Measurements from ENCODE around the gene ANKRD23.

The ANKRD23 gene

GRCh38 chr2:96877631-96878092 lies 33.8 kb upstream of the ANKRD23 start:
- no peak for DNase-seq (ENCODE audit: low read depth in 3 of 3)

DNA sequence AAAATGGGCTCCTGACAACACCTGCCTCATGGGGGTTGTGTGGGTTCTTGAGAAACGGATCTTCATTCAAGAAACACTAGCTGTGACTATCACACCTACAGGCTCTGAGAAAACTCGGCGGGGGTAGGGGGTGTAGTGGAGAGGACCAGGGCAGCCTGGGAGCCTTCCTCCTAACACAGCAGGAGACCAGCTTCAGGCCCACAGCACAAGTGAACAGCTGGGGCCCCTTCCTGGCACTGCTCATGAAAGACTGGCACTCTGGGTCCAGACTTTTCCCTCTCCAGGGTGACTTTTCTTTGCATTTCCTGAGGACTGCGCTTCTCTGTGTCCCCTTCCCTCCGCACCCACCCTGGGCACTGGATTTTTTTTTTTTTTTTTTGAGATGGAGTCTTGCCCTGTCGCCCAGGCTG lies 33.2 kb upstream of the ANKRD23 start:
- DNase-seq (ENCODE audit: low read depth in 3 of 3): no peak

- DNase-seq (ENCODE audit: low read depth in 3 of 3): no peak
These were observed 32.6 kb upstream of the ANKRD23 start for GRCh38 chr2:96876269-96877041.

DNA sequence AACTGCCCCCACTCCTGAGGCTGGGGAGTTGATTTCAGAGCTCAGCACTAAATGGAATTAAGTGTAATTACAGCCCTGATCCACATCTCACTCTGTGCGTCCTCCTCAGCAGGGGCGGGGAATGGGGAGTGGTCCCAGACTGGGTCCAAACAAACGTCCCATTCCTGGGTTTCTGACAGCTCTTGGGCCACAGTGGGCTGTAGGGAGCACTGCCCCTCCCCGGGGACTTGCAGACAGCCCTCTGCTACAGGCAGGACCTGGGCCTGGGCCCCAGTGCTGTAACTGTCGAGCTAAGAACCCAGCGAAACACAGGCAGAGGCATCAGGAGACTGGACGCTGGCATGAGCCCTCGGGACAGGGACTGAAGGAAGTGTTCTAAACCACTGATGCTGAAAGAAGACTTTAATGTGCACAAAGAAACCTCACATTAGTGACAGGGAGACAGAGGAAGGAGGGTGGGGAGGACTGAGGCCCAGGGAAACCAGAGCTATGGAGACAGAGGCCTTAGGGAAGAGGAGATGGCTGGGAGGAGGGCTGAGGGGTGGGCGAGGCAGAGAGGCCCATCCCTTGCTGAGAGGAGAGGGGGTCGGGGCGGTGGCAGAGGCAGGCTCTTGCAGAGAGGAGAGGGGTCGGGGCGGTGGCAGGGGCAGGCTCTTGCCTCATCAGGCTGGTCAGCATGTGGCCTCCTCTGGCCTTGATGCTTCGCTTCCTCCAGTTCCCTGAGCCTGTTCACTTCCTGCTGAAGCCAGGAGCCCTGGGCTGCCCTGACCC lies 31.9 kb upstream of the ANKRD23 start:
- DNase-seq (ENCODE audit: low read depth in 3 of 3): no peak

DNA sequence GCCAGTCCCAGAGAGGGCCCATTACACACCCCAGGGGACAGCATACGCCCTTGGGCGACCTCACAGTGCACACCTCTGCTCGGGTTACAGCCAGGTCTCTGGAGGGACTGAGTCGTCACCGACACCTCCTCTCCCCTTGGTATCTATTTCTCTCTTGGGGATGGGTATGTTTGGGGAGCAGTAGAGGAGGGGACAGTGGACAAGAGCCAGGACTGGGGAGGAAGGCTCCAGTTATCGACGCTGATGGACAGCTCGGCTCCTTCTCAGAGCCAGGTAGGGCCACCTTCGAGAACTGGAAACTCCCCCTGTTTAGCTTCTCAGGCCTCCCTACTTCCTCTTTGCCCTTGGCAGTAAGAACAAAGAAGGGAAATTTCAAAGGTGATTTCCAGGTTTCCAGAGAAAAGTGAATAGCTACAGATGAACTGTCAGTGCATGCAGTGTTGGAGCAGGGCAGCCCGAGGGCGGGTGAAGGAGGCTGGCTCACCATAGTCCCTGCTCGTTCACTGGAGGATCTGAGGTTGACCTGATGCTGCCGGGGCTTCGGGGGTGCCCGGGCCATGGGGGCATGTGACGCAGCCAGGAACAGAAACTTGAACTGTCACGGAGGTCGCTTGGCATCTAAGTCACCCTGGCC lies 30.5 kb upstream of the ANKRD23 start:
- DNase-seq (ENCODE audit: low read depth in 3 of 3): no peak

DNA sequence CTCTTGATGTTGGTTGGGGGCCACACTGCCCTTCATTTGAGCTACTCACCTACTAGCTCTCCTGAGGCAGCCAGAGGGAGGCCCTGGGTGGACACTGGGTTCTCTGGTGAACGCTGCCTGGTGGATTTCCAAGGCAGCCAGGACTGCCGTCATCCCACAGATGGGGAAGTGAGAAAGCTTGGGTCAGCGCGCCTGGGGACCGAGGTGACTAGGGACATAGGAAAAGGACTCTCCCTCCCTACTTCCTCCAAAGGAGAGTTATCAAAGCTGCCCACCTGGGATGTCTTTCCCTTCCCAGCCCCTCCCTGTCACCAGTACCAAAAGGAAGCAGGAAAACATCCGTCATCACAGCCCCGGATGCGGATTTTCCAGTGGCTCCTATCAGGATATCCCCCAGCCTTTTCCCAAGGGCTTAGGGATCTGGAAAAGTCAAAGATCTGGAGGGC lies 29.9 kb upstream of the ANKRD23 start:
- no peak for DNase-seq (ENCODE audit: low read depth in 3 of 3)

GRCh38 chr2:96872591-96873349 lies 28.9 kb upstream of the ANKRD23 start:
- DNase-seq (ENCODE audit: low read depth in 3 of 3): no peak

DNA sequence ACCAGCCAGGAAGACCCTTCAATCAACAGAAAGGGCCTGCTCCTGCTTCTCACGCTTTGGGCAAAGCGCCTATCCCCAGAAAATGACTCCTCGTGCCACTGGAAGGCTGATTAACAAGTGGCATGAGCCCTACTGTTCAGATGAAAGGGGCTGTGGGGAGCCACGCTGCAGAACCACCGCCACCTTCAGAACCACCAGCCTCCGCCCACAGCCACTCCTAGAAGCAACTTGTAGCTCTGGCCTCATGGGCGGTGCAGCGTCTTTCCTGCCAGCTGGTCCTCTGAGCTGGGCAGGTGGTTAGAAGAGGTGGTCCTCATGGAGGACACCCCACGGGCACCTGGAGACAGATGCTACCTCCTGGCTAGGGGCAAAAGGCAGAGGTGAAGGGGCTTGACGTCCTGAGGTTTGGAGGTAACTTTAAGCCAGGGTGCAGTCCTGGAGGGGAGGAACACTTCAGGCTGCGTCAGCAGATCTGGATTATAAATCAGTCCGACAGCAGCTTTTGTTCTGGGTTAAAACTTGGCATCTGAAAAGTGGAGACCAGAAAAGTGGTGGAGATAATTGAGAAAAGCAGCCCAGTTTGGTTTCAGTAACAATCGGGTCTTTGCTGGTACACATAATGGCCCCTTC lies 26.9 kb upstream of the ANKRD23 start:
- DNase-seq (ENCODE audit: low read depth in 3 of 3): peak in 2 of 3 experiments; percentile 36 to 40

DNA sequence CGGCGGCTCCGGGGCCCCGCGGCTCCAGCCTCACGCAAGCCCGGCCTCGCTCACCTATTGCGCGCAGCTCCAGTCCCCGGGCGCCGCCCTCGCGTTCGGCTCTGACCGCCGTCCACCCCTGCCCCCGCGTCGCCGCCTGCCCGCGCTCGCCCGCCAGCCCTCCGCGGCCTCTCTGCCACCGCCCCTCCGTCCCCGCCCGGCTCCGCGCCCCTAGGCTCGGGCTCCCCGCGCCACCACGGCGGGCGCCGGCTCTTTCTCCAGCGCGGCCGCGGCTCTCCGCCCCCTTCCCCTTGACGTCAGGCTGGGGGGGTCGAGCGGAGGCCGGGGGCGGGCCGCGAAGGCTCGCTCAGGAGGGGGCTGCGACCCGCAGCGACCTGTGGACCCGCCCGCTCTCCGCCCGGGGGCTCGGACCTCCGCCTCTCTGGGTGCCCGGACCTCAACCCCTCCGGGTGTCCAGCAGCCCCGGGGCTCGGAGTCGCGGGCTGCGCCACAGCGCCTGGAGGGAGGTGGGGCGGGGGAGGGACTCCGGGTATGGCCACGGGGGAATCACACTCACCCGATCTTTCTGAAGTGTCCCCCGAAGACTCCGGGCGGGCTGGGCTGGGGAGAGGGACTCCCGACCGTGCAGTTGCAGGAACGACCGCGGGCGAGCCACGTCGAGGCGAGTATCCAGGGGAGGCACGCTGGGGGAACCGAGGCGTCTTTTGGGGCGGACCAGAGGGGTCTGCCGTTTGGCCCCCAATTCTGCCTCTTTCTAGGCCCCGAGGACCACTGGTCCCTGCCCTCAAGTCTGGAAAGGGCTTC lies 26.2 kb upstream of the ANKRD23 start, which contains the start of gene SEMA4C:
TSS of gene SEMA4C (minus strand) at position 259 of the 804 bp plus-strand sequence. CDS start 2,194 bp downstream, outside the sequence.
- peak in 2 of 3 experiments; percentile 38 to 40 for DNase-seq (ENCODE audit: low read depth in 3 of 3)

- no peak for DNase-seq (ENCODE audit: low read depth in 3 of 3)
These were observed 25.5 kb upstream of the ANKRD23 start for GRCh38 chr2:96869281-96869821.

- peak in 1 of 3 experiments; percentile 22 for DNase-seq (ENCODE audit: low read depth in 3 of 3)
These were observed 24.9 kb upstream of the ANKRD23 start for GRCh38 chr2:96868555-96869280.

DNA sequence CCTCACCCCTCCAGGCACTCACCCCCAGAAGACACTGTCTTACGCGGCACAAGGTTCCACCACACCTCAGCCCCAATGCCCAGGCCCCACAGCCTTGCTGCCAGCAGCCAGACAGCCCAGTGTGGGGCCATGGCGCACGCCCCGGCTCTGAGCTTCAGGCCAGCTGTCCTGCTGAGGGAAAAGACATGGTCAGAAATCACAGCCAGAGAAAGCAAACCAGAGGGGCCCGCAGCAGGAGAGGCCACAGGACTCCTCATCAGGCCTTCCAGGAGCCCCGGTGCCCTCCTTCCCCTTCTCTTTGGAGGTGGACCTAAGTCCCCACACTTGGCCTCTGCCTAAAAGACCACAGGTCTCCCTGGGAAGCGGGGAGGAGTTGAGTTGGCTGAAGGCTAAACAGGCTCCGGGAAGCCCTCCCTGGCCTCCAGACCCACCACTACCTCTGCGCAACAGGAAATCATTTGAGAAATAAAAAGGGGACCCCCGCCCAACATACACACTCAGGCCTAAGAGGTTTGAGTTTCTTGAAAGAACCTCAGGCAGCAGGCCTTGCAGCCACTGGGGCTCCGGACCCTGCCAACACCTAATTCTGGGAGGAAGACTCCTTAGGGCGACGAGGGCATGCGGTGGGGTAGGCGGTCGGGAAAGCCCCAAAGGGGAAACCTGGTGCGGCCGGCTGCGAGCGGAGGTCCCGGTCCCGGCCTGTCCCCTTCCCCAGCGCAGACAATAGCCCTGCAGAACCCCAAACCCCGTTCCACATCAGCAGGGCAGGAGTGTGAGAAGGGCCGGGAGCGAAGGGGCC lies 24.1 kb upstream of the ANKRD23 start:
- DNase-seq (ENCODE audit: low read depth in 3 of 3): no peak

DNA sequence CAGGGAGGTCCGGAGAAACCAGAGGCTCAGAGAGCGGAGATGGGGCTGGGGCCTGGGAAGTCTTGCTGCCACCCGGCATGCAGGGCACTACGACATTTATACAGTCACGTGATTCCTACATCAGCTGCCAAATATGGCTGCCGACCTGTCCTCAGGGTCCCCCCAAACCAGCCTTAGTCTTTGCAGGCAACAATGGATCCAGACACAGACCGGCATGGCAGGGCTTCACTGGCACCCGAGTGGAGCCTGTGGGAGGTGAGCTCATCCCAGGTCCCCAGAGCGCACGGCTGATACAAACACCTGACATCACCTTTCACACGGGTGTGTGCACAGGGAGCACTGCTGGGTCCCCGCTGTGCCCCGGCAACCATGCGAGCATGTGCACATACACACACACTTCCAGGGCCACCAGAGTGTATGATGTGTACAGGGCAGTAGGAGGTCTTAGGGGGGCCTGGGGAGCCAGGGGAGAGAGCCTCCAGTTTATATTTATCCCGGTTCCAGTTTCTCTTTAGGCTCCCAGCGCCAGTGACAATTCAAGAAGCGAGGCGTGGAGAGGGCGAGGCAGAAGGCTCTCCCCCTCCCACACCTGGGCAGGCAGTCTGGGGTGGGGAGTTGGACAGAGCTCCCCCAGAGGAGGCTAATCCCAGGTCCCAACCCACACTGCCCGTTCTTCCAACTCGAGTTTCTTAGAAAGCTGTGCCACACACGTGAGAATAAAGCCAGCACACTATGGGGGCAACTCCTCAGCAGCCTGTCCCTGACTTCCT lies 23.4 kb upstream of the ANKRD23 start:
- no peak for DNase-seq (ENCODE audit: low read depth in 3 of 3)

- DNase-seq (ENCODE audit: low read depth in 3 of 3): no peak
These were observed 22.8 kb upstream of the ANKRD23 start for GRCh38 chr2:96866586-96866985.

DNA sequence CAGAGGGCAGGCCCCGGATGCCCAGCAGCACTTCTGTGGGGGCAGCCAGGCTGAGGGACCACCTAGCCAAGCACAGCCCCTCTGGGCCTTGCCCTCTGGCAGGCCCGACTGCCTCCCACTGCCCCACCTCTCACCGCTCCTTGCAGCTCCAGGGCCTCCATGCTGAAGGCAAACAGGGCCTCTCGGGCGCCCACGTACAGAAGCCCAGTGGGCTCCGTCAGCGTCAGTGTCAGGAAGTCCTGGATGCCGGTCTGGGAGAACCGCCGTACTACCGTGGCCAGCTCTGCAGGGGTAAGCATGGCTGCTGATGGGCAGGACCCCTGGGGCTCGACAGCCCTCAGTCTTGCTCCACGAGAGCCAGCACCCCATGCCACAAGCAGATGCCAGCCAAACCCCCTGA lies 22.3 kb upstream of the ANKRD23 start:
- DNase-seq (ENCODE audit: low read depth in 3 of 3): no peak

GRCh38 chr2:96865654-96866053 lies 21.8 kb upstream of the ANKRD23 start:
- no peak for DNase-seq (ENCODE audit: low read depth in 3 of 3)

DNA sequence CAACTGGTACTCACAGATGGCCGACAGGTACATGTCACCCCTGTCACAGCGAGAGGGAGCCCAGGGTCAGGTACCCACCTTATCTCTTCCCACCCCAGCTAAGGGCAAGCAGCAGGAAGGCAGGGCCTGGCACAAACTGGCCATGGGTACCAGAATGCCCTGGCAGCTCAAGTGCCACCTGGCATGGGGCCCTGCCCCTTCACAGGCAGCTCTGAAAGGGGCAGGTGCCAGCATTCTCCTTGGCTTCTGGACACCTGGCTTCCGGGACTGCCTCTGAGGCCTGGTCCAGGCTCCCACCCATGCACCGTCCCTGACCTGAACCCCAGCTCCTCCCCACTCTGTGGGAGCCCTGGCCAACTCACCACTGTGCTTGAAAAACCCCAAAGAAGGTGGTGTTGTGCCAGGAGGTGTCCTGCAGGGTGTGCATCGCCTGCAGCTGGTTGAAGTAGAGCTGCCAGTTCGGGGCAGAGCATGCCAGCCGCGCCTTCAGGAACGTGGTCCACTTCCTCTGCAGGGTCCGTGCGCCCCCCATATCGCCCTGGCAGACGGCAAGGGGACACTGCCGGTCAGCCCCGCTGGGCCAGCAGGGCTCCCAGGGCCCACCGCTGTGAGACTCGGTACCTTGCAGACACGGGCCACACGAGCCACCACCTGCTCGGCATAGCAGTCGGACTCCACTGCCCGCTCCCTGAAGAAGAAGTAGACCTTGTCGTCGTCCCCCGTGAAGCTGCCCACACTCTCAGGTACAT lies 20.7 kb upstream of the ANKRD23 start:
- DNase-seq (ENCODE audit: low read depth in 3 of 3): no peak

All from stimulated activated CD4-positive, alpha-beta T cell treated with anti-CD3 and anti-CD28 coated beads, TNF-alpha, amount 100 ng/mL, for 4 hours (primary cell).